HEK293T (cell line): ENCODE results near the gene CHD6.

Experiments used
- BHLHE40 ChIP-seq: fragments of 450-650 bp; IDR thresholded peaks from 2 replicates; pipeline ENCODE4 v1.6.1; 2016; ENCODE audit warnings: mild to moderate bottlenecking, moderate library complexity, borderline replicate concordance
- FOXM1 ChIP-seq: fragments of 450-650 bp; IDR thresholded peaks from 2 replicates; pipeline ENCODE4 v1.6.1; 2017; ENCODE audit warnings: mild to moderate bottlenecking, borderline replicate concordance
- HDGF ChIP-seq: fragments of 450-650 bp; IDR thresholded peaks from 2 replicates; pipeline ENCODE4 v1.6.1; 2017; ENCODE audit warnings: antibody characterized with exemption, borderline replicate concordance
- LEF1 ChIP-seq: fragments of 450-650 bp; IDR thresholded peaks from 2 replicates; pipeline ENCODE4 v1.6.1; 2017; ENCODE audit warnings: mild to moderate bottlenecking, borderline replicate concordance
- NFRKB ChIP-seq: fragments of 450-650 bp; IDR thresholded peaks from 2 replicates; pipeline ENCODE4 v1.6.1; 2016; ENCODE audit warnings: mild to moderate bottlenecking, moderate library complexity
- SP1 ChIP-seq: fragments of 450-650 bp; IDR thresholded peaks from 2 replicates; pipeline ENCODE4 v1.6.1; 2017
- TARDBP ChIP-seq: fragments of 450-650 bp; IDR thresholded peaks from 2 replicates; pipeline ENCODE4 v1.6.1; 2016
- ZNF384 ChIP-seq: fragments of 450-650 bp; IDR thresholded peaks from 2 replicates; pipeline ENCODE4 v1.6.1; 2016
- TF ChIP-seq, protein P1 (sequence below): fragments of 450-650 bp; IDR thresholded peaks from 2 replicates; pipeline ENCODE4 v1.6.1; 2016

DNA sequence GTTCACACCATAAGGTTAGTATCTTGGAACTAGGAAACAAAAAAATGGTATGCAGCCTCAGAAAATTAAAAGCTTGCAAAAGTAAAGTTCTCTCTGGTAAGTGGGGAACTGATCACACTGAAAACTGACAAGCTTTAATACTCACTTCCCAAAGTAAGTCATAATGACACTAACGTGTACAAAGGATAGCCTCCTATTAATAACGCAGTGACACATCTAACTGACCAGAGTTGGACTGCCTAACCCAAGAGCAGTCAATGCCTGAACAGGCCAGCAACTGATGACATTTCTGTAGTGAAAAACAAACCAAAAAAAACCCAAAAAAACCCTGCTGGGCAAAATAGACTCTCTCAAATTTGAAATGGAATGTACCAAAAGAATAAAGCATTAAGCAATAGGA, 30.7 kb downstream of the CHD6 start:
- TF ChIP-seq, protein P1, sequence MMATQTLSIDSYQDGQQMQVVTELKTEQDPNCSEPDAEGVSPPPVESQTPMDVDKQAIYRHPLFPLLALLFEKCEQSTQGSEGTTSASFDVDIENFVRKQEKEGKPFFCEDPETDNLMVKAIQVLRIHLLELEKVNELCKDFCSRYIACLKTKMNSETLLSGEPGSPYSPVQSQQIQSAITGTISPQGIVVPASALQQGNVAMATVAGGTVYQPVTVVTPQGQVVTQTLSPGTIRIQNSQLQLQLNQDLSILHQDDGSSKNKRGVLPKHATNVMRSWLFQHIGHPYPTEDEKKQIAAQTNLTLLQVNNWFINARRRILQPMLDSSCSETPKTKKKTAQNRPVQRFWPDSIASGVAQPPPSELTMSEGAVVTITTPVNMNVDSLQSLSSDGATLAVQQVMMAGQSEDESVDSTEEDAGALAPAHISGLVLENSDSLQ, result no peak
- TF ChIP-seq SP1, result no peak
- TF ChIP-seq HDGF, result no peak
- TF ChIP-seq NFRKB, result no peak
- TF ChIP-seq FOXM1, result no peak
- no peak for TF ChIP-seq ZNF384
- no peak for TF ChIP-seq BHLHE40
- no peak for TF ChIP-seq TARDBP
- TF ChIP-seq LEF1, result no peak
